GM12874 (cell line): ENCODE results near the gene NCOR1.

Source experiments
- TF ChIP-seq, protein P1 (sequence below): IDR thresholded peaks from 2 replicates; pipeline ENCODE4 v1.5.1; 2011; ENCODE audit warnings: low read depth, mild to moderate bottlenecking, control low read depth, low read length, moderate library complexity; ENCODE audit not compliant: insufficient read depth

NCOR1 gene

DNA sequence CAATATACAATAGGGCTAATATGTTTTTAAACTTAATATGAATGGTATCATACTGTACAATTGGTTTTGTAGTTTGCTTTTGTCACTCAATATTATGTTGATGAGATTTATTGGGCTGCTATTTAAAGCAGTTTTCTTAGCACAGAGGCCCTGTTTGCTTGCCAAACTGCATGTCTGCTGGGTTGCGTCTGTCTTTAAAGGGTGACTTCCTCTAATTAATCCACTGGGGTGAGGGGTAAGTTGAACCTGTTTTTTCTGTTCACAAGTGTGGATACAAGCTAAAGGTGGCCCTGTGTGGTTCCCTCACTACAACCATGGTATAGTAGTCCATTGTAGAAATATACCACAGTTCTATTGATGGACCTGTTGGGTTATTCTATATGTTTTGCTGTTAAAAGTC, 196.0 kb downstream of the NCOR1 start:
- TF ChIP-seq, protein P1, sequence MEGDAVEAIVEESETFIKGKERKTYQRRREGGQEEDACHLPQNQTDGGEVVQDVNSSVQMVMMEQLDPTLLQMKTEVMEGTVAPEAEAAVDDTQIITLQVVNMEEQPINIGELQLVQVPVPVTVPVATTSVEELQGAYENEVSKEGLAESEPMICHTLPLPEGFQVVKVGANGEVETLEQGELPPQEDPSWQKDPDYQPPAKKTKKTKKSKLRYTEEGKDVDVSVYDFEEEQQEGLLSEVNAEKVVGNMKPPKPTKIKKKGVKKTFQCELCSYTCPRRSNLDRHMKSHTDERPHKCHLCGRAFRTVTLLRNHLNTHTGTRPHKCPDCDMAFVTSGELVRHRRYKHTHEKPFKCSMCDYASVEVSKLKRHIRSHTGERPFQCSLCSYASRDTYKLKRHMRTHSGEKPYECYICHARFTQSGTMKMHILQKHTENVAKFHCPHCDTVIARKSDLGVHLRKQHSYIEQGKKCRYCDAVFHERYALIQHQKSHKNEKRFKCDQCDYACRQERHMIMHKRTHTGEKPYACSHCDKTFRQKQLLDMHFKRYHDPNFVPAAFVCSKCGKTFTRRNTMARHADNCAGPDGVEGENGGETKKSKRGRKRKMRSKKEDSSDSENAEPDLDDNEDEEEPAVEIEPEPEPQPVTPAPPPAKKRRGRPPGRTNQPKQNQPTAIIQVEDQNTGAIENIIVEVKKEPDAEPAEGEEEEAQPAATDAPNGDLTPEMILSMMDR, result no peak

DNA sequence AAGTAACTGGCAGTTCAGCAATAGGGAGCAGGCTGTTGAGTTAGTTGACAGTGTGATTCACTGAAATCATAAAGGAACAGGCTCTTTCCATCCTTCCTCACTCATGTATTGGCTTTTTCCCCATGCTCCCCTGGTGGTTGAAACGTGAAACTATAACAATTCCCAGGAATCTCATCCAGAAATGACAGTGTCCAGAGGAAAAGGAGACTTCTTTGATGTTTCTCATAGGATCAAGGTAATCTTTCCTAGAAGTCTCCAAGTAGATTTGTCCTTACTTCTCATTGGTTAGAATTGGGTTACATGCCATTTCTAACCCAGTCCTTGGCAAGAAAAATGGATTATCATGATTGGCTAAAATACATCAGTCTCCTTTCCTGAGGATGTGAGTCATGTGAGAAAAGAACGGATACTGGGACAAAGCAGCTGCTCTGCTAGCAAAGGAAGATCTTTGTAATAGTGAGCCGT, 201.4 kb downstream of the NCOR1 start:
- TF ChIP-seq, protein P1, result no peak

DNA sequence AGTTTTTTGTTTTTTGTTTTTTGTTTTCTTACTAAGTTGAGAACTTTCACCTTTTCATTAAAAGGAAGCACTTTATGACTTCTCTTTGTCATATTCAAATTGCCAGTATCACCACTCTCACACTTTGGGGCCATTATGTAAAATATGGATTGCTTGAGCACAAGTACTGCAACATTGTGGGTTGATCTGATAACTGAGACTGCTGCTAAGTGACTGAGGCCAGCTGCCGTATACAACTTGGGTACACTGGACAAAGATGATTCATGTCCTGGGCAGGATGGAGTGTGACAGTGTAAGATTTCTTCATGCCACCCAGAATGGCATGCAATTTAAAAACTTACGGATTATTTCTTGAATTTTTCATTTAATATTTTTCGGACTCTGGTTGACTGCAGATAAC, 207.9 kb downstream of the NCOR1 start:
- TF ChIP-seq, protein P1, result no peak

DNA sequence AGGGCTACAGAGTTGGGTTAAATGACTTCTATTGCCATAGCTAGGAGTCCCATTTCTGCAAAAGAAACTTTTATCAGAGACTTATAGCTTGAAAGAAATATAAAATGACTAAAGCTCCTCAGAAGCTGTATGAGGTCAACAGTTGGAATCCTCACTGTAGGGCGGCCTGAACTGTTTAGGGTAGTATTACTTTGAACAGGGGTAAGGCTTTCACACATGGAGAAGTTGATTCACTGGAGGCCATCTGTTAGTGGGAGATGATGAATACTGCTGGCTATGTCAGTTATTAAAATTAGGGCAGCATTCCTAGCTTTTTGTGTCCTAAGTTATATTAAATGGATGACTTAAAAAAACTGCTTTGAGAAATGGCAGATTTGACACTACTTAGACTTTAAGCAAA, 209.7 kb downstream of the NCOR1 start:
- TF ChIP-seq, protein P1, result no peak

DNA sequence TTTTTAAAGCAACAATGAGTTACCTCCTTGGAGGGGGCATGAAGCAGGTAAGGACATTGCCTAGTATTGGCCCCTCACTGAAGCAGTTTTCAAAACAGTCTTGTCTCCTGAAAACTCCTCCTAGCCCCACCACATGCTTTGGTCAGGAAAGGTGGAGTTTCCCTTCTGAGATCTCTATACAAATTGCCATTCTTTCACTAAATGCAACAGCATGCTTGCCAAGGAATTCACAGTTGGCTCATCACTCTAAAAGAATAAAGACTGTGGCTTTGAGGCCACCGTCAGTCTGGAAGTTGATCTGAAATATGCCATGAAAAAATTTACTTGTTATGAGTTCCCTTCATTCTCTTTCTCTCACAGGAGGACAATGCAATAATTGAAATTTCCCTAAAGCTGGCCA, 211.5 kb downstream of the NCOR1 start:
- TF ChIP-seq, protein P1, result no peak

DNA sequence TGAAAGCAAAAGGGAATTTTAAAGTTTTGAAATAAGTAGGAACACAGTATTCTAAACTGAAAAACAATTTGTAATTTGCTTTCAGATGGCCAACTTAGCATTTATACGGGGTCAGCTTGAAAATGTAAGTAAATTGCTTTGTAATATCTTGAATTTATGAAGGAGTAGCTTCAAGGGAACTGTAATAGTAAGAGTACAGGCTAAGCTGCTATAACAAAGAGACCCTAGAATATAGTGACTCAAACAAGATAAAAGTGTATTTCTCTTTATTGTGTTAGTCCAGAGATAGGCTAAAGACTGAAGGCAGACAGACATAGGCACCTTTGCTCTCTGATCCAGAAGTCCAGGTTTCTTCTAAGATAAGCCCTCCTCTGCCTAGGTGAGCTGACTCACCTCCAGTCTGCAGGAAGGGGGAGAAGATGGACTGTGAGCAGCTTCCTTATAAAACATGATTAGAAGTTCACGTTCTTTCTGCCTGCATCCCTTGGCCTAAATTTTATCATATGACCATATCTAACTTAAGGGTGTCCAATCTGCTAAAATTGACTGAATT, 212.6 kb downstream of the NCOR1 start:
- TF ChIP-seq, protein P1, result no peak

DNA sequence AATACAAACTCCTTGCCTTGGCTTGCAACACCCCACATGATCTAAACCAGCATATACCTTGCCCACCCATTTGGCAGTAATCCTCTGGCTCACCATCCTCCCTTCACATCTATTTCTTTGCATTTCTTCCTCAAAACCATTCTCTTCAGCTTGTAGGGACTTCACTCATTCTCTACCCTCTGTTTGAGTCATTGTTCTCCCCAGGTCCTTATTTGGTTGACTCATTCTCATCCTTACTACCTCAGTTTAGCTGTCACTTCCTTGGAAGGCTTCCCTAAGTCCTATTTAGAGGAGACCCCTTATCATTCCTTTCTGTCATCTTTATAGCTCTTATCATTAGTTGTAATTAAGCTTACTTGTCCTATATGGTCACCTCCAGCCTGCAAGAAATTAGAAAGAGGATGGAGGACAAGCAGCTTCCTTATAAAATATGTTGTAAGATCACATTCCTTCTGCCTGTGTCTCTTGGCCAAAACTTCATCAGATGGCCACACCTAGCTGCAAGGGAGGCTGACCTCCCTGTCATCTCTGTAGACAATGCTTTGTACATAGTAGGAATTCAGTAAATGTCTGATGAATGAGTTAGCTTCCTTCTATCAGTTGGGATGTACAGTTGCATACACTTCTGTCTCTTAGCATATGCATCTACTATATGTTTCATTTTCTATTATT, 214.0 kb downstream of the NCOR1 start:
- TF ChIP-seq, protein P1, result no peak
